Small intestine (tissue), 7 donors: ENCODE measurements around the gene CASK. TPM values are rescaled to one million over a fixed set of nuclear protein-coding genes. Genes with fewer than 3 reads are reported as not detected.

Experiments used
- DNase-seq, 2 donors: peaks; one replicate each; pipeline versions ENCODE4 v3.0.0 to v3.0.0-alpha.2; 2013
- FAIRE-seq: peaks from 2 replicates; lab custom pipeline; 2012; peaks lifted over from hg19 to GRCh38; lab: Jason Lieb, UNC
- H3K27ac ChIP-seq, 3 donors: one replicate each; pipeline ENCODE4 v1.5.1; 2013; ENCODE audit warnings: low read length in 2 of 3, mild to moderate bottlenecking in 2 of 3, control low read depth in 1 of 3, inconsistent platforms in 1 of 3, low read depth in 1 of 3, moderate library complexity in 1 of 3
- H3K27me3 ChIP-seq, 3 donors: one replicate each; pipeline ENCODE4 v1.6.1; 2013; ENCODE audit warnings: low read length in 3 of 3, inconsistent platforms in 1 of 3; ENCODE audit not compliant: control insufficient read depth in 3 of 3, insufficient read depth in 3 of 3
- H3K36me3 ChIP-seq, 3 donors: one replicate each; pipeline ENCODE4 v1.6.1; 2013; ENCODE audit warnings: low read length in 3 of 3, inconsistent platforms in 1 of 3, low read depth in 1 of 3, mild to moderate bottlenecking in 1 of 3, moderate library complexity in 1 of 3; ENCODE audit not compliant: control insufficient read depth in 3 of 3, insufficient read depth in 2 of 3
- H3K4me1 ChIP-seq, 3 donors: one replicate each; pipeline ENCODE4 v1.6.1; 2013; ENCODE audit warnings: low read length in 2 of 3, inconsistent platforms in 1 of 3, low read depth in 1 of 3, mild to moderate bottlenecking in 1 of 3, moderate library complexity in 1 of 3; ENCODE audit not compliant: control insufficient read depth in 3 of 3, insufficient read depth in 2 of 3
- H3K4me3 ChIP-seq, 3 donors: one replicate each; pipeline ENCODE4 v1.5.1; 2013; ENCODE audit warnings: low read length in 3 of 3, control low read depth in 1 of 3, inconsistent platforms in 1 of 3, low read depth in 1 of 3, mild to moderate bottlenecking in 1 of 3, moderate library complexity in 1 of 3
- H3K9me3 ChIP-seq, 2 donors: one replicate each; pipeline ENCODE4 v1.6.1; 2013; ENCODE audit warnings: low read depth in 1 of 2, low read length in 1 of 2; ENCODE audit not compliant: control insufficient read depth in 2 of 2, insufficient read depth in 1 of 2
- WGBS, 3 donors: extraction: QIAGEN DNeasy Blood & Tissue Kit; methylation state at CpG; one replicate each; pipeline ENCODE4 v1.1.7; 2013; 5-methylcytosine and 5-hydroxymethylcytosine counted together
- polyA plus RNA-seq, 4 donors: library from polyadenylated mRNA; stranded (reverse) in 3 of 4; unstranded in 1 of 4; fragments of 200-250 nt in 3 of 4; fragments of 120-200 nt in 1 of 4; gene quantifications; one replicate each; pipeline versions ENCODE4 v1.2.1 to v1.2.3, GENCODE V29; 2013
- donor health status: healthy with polysubstance abuse.
- donor health status: control.
- donor health status: control.
- donor health status: Bipolar disorder and iron deficiency.
- donor health status: healthy.

The CASK gene
- polyA plus RNA-seq, 4 donors, result 16.5 to 77.8 (median 25.2) TPM

DNA sequence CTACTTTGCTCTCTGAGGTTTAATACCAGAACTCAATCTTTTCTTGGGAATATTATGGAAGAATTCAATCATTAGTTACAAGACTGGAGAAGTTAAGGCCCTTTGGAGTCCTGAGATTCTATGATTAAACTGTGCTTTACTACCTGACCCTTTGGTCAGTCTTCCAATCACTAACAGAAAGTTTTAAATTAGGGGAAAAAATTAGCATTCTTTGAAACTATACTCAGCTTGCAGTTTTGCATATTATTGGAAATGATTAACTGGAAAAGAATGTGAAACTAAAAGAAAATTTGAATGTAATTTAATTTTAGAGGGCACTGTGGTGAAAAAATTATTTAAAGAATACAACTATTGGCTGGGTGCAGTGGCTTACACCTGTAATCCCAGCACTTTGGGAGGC lies 253.2 kb downstream of the CASK start:
- Histone ChIP-seq H3K27me3 (no peaks in the 10 kb centered on the region), H3K9me3 (no peaks in the 10 kb centered on the region), H3K36me3 (peaks cover 0 to 12% (median 1%) of the 10 kb centered on the region in 3 donors), H3K27ac (no peak overlapping the region), H3K4me3 (no peak overlapping the region), H3K4me1 (no peaks in the 10 kb centered on the region)
- FAIRE-seq, result no peak
- no peak for DNase-seq

DNA sequence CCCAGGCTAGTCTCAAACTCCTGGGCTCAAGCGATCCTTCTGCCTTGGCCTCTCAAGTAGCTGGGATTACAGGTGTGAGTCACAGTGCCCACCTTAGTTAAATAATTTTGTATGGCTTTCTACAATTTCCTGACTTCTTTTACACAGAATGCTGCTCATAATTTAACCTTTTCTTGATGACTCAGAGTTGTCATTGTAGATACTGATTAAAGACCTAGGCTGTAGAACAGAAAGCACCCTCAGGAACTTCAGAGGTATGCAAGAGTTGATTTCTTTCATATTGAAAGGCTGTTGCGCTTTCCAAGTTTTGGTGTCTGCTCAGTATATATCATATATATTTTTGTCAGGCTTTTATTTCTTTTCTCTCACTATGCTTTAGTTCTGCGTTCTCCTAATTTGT lies 255.7 kb downstream of the CASK start:
- Histone ChIP-seq H3K4me3 (no peak overlapping the region), H3K36me3 (peaks cover 0 to 13% (median 1%) of the 10 kb centered on the region in 3 donors), H3K9me3 (no peaks in the 10 kb centered on the region), H3K4me1 (no peaks in the 10 kb centered on the region), H3K27me3 (no peaks in the 10 kb centered on the region), H3K27ac (no peak overlapping the region)
- WGBS, 3 donors, result 88 to 96% (median 94%) methylated on average over 3 of the region's 3 CpGs
- FAIRE-seq, result no peak
- DNase-seq, result no peak

DNA sequence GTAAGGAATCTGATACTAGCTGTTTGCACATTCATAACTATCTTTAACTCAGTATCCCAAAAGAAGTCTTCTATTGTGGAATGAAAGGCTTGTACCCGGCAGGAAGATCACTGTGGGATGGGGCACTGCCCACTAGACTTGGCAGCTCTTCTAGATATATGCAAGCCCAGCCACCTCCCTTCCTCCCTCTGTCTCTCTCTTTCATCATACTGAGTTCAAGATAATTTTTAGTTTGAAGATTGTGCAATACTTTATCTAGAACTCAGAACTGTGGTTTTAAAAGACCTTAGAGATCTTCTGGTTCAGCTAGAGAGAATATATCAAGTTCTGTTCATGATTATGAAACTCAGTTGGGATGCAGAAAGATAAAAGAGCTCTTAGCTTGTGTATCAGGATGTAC lies 257.1 kb downstream of the CASK start:
- 28 to 75% (median 56%) methylated on average over 1 of the region's 1 CpG for WGBS, 3 donors
- no peaks in the 10 kb centered on the region for H3K27me3 ChIP-seq
- no peak overlapping the region for H3K4me3 ChIP-seq
- H3K27ac ChIP-seq, result no peak overlapping the region
- no peak for FAIRE-seq
- H3K9me3 ChIP-seq, result no peaks in the 10 kb centered on the region
- H3K4me1 ChIP-seq, result no peaks in the 10 kb centered on the region
- no peak for DNase-seq
- peaks cover 0 to 12% (median 0%) of the 10 kb centered on the region in 3 donors for H3K36me3 ChIP-seq

DNA sequence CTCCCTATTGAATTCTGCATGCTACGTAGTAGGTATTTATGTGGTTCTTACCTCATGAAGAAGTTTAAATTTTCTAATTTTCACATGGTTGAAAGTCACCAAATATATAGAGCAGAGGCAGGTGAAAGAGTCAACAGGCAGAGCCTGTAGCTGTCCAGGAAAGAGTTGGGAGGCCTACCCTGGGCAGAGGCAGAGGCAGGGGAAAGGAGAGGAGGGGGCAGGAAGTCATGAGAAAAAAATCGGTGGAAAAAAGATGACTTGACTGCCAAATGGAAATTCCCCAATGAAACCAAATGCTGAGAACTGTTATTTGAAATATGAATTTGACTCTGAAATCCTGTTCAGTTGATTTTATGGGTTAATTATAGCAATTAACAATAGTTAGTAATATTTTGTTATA lies 257.7 kb downstream of the CASK start:
- H3K9me3 ChIP-seq, result no peaks in the 10 kb centered on the region
- H3K4me1 ChIP-seq, result no peaks in the 10 kb centered on the region
- FAIRE-seq, result no peak
- DNase-seq, result no peak
- no peaks in the 10 kb centered on the region for H3K27me3 ChIP-seq
- no peak overlapping the region for H3K27ac ChIP-seq
- H3K36me3 ChIP-seq, result peaks cover 0 to 11% (median 0%) of the 10 kb centered on the region in 3 donors
- no peak overlapping the region for H3K4me3 ChIP-seq
- WGBS, 3 donors, result 59 to 82% (median 70%) methylated on average over 2 of the region's 2 CpGs

DNA sequence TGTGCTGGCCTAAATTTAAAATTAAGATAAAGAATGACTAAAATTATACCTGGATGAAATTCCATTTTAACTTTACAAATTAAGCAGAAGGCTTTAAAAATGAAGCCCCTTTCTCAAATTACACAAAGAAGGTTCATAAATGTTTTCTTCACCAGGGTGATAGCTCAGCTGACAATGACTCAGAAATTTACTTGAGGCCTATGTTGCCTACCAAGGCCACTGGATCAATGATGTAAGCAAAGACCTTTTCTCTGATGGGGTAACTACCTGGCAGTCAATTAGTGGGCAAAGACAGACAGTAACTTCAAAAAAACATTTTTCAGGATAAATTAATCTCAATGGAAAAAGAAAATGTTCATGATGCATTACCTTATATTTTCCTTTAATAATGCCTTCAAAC lies 258.4 kb downstream of the CASK start:
- DNase-seq (no peak), FAIRE-seq (no peak)
- H3K27me3 ChIP-seq, result no peaks in the 10 kb centered on the region
- no peaks in the 10 kb centered on the region for H3K9me3 ChIP-seq
- H3K4me1 ChIP-seq, result no peaks in the 10 kb centered on the region
- H3K27ac ChIP-seq, result no peak overlapping the region
- H3K36me3 ChIP-seq, result peaks cover 0 to 7% (median 0%) of the 10 kb centered on the region in 3 donors
- H3K4me3 ChIP-seq, result no peak overlapping the region

DNA sequence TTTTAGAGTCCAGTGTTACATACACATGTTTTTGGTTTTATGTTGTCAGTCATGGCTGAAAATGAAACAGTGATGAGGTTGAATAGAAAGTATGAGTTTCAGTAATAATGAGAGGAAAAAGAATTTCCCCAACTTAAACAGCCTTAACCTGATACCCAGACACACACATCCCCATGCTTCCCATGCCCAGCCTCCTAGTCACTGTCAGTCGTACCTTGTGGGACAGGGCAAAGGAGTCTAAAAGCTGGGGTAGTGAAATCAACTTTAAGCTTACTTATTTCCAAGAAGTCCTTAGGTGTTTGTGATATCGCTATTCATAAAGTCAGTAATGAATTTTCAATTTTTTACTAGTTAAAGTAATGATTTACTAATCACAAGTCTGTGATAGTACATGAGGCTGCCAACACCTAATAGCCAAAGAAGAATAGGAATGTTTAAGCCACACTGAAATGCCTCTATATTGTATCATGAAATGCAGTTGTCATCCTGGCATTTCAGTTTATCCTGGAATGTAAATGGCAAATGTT lies 258.9 kb downstream of the CASK start:
- WGBS, 3 donors, result 68 to 88% (median 87%) methylated on average over 2 of the region's 2 CpGs
- H3K27ac ChIP-seq, result no peak overlapping the region
- no peak for FAIRE-seq

DNA sequence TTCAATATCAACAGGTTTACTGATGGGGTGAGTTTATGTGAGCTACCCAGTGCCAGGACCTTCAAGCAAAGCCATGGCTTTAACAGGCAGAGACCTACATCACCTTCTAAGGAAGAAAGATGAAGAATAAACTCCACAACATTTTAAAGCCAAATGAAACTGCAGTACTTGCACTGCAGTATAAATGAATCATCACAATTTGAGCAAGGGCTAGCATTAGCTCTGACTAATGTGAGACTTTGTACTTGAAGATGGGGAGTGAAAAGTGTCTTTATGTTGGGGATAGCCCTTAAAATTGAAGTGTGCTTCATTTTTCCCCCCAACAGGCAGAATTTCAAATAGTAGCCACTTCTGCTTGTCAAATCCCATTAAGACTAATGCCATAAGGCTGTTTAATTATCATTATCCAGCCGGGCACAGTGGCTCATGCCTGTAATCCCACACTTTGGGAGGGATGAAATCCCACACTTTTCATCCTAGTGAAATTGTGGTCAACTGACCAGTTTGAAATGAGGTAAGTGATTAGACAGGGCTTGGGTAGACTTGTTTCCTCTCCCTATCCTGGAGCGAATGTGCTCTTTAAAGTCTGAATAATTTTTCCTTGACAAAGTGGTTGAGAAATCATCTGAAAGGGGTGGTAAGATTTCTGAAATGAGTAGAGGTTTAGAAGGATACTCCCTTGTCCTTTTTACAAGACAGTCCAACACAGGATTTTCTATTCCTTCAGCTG lies 261.8 kb downstream of the CASK start:
- H3K9me3 ChIP-seq, result no peaks in the 10 kb centered on the region
- 81 to 89% (median 88%) methylated on average over 2 of the region's 2 CpGs for WGBS, 3 donors
- H3K4me3 ChIP-seq, result no peak overlapping the region
- peaks cover 0 to 20% (median 0%) of the 10 kb centered on the region in 3 donors for H3K36me3 ChIP-seq
- no peaks in the 10 kb centered on the region for H3K27me3 ChIP-seq
- no peak for FAIRE-seq
- no peak overlapping the region for H3K27ac ChIP-seq
- no peak for DNase-seq
- no peaks in the 10 kb centered on the region for H3K4me1 ChIP-seq

More for the DNA sequence above, 258.9 kb downstream of the CASK start:
- H3K9me3 ChIP-seq, result no peaks in the 10 kb centered on the region
- H3K36me3 ChIP-seq, result peaks cover 0 to 10% (median 0%) of the 10 kb centered on the region in 3 donors
- no peaks in the 10 kb centered on the region for H3K27me3 ChIP-seq
- no peak for DNase-seq
- no peak overlapping the region for H3K4me3 ChIP-seq
- H3K4me1 ChIP-seq, result no peaks in the 10 kb centered on the region

DNA sequence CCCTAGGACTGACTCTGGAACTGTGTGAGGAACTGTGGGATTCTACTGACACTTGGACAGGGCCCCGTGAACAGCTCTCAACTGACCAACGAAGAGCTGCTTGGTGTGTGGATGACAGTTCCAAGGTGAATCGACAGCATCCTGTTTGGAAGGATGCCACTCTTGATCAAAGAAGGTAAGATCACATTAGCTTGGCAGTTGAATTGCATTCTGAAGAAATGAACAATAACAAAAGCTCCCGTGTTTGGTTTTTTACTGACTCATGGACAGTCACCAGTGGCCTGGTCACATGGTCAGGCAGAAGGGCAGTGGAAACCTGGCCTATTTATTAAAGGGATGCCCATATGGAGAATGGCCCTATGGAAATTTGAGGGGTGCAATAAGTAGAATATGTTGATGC lies 267.7 kb downstream of the CASK start:
- Histone ChIP-seq H3K4me1 (no peaks in the 10 kb centered on the region), H3K36me3 (peaks cover 0 to 34% (median 0%) of the 10 kb centered on the region in 3 donors), H3K27ac (no peak overlapping the region), H3K9me3 (no peaks in the 10 kb centered on the region), H3K27me3 (no peaks in the 10 kb centered on the region), H3K4me3 (no peak overlapping the region)
- no peak for DNase-seq
- FAIRE-seq, result no peak
- 77 to 92% (median 81%) methylated on average over 4 of the region's 4 CpGs for whole genome bisulfite sequencing, 3 donors
